Skeletal muscle cell (primary cell): ENCODE data around the gene AFF4.
"Not testable (repeated sequence)": the region's sequence is repeated elsewhere in the genome, so short reads cannot be mapped to it uniquely, and the experiment has no call there.

Source experiments
- DNase-seq: peaks from one replicate; pipeline ENCODE4 v3.0.0-alpha.2; 2010; ENCODE audit warnings: low read depth
- H3K4me3 ChIP-seq: 2 replicates; pipeline ENCODE4 v1.5.1; 2011; ENCODE audit warnings: low read depth, mild to moderate bottlenecking, control low read depth, low read length, moderate library complexity

AFF4 gene

DNA sequence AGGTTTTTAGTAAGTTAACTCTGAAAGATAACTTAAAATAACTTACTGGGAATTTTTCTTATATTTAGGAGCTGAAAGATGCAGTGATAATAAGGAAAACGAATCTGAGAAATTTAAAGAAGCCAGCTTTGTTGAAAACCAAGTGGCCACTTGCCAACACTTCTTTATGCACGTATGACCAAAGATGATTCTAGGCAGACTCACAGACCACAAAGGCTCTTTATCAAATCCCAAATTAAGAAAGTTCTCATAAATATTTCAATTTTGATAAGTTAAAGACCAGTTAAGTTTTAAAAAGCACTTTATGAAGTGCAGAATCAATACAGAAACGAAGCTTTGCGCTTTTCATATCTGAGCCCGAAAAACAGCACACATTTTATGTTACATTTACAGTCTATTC is 1.5 kb downstream of the AFF4 start:
- DNase-seq: no peak

GRCh38 chr5:132961123-132961815 is 2.2 kb downstream of the AFF4 start:
- H3K4me3 ChIP-seq: peak overlapping the region; percentile 87
- DNase-seq: not testable (repeated sequence)

More for the DNA sequence above, 1.5 kb downstream of the AFF4 start:
- H3K4me3 ChIP-seq: peak overlapping the region; percentile 87

- not testable (repeated sequence) for H3K4me3 ChIP-seq, DNase-seq
These were observed 7.2 kb downstream of the AFF4 start for GRCh38 chr5:132956166-132956799.

DNA sequence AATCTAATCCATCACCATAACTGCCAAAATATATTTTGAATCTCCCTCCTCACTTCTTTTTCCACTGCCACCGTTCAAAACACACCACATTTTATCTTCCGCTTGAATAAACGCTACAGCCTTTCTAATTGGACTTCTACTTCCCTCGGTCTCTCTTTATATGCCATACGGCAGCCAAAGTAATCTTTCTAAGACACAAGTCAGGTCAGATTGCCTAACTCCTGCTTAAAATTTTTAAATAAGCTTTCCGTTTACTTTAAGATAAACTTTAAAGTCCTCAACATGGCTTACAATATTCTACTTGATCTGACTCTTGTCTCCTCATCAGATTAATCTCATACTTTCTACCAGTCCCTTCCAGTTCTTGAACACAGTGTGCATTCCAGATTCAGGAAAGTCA is 9.7 kb downstream of the AFF4 start:
- no peak overlapping the region for H3K4me3 ChIP-seq
- DNase-seq: no peak

DNA sequence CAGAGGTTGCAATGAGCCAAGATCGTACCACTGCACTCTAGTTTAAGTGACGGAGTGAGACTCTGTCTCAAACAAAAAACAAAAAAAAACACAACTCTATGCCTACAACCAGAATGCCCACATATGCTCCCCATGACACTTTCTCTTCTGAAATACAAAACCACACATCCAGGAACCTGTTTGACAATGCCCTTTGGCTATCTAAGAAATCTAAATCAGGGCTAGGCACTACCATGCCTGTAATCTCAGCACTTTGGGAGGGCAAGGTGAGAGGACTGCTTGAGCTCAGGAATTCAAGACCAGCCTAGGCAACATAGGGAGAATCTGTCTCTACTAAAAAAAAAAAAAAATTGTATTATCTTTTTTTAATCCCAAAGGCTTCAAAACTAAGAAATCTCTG is 10.6 kb downstream of the AFF4 start:
- DNase-seq: no peak
- H3K4me3 ChIP-seq: no peak overlapping the region

DNA sequence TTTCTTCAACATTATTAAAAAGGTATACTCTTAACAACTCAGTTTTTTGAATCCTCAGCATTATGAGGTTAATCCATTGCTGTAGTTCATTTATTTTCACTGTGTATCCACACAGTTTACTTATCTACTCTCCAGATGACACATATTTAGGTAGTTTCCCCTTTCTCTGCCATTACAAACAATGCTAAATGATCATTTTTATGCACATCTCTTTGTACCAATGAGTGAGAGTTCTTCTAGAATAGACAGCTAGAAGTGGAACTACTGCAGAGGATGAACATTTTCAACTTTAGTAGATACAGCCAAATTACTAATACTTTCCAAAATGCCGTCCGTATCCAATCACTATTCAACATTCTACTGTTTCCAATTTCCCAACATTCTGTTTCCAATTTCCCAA is 11.5 kb downstream of the AFF4 start:
- H3K4me3 ChIP-seq: no peak overlapping the region
- no peak for DNase-seq

DNA sequence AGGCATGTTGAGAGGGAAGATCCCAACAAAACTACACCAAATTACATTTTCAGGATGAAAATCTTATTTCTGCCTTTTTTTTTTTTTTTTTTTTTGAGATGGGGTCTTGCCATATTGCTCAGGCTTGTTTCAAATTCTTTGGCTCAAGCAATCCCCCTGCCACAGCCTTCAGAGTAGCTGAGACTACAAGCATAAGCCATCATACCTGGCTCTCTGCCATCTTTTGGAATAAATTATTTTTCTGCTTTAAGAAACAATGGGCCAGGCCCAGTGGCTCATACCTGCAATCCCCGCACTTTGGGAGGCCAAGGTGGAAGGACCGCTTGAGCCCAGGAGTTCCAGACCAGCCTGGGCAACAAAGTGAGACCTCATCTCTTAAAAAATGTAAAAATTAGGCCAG is 14.3 kb downstream of the AFF4 start:
- no peak overlapping the region for H3K4me3 ChIP-seq
- no peak for DNase-seq

- no peak for DNase-seq
- no peak overlapping the region for H3K4me3 ChIP-seq
These were observed 15.8 kb downstream of the AFF4 start for GRCh38 chr5:132947671-132948070.

DNA sequence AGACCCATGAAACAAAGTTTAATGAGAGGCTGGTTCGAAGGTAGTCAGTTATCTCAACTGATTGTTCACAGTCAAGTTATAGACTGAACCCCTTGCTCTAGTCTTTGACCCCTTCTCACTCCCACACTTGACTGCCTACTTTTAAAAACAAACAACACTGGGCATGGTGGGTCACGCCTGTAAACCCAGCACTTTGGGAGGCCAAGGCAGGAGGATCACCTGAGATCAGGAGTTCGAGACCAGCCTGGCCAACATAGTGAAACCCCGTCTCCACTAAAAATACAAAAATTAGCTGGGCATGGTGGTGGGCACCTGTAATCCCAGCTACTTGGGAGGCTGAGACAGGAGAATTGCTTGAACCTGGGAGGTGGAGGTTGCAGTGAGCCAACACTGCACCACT is 18.1 kb downstream of the AFF4 start:
- H3K4me3 ChIP-seq: not testable (repeated sequence)

DNA sequence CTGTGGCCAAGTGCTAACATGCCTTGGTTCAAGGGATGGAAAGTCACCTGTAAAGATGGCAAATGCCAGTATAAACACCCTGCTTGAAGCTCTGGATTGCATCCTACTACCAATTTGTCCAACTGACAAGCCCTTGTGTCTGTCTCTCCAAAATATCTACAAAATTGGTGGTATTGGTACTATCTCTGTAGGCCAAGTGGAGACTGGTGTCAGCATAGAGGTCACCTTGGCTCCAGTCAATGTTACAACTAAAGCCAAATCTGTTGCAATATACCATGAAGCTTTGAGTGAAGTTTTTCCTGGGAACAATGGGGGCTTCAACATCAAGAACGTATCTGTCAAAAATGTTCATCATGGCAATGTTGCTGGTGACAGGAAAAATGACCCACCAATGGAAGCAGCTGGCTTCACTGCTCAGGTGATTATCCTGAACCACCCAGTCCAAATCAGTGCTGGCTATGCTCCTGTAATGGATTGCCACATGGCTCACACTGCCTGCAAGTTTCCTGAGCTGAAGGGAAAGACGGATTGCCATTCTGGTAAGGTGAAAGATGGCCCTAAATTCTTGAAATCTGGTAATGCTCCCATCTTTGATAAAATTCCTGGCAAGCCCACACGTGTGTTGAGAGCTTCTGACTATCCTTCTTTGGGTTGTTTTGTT is 19.9 kb downstream of the AFF4 start:
- no peak for DNase-seq
- H3K4me3 ChIP-seq: no peak overlapping the region

More for the DNA sequence above, 18.1 kb downstream of the AFF4 start:
- not testable (repeated sequence) for DNase-seq

DNA sequence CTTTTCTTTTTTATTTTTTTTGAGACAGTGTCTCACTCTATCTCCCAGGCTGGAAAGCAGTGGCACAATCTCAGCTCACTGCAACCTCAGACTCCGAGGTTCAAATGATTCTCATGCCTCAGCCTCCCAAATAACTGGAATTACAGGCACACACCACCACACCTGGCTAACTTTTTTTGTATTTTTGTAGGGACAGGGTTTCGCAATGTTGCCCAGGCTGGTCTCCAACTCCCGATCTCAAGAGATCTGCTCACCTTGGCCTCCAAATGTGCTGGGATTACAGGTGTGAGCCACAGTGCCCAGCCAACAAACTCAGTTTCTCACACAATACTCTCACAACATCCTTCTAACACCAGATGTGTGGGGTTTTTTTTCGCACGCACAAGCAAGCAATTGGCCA is 22.1 kb downstream of the AFF4 start:
- no peak for DNase-seq
- no peak overlapping the region for H3K4me3 ChIP-seq

DNA sequence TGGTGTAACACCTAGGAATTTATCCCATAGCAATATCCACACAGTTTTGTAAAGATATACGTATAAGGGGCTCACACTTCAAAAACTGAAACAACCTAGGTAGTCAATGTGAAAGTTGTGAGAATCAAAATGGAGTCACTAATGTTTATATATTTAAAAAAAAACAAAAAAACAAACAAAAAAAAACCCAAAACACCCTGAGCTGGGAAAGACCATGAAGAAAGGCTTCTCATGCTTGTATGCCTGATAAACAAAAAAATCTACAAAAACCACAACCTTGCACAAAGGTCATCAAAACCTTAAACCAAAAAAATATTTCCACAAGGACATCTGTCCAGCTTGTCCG is 35.4 kb downstream of the AFF4 start:
- DNase-seq: no peak
- H3K4me3 ChIP-seq: no peak overlapping the region

DNA sequence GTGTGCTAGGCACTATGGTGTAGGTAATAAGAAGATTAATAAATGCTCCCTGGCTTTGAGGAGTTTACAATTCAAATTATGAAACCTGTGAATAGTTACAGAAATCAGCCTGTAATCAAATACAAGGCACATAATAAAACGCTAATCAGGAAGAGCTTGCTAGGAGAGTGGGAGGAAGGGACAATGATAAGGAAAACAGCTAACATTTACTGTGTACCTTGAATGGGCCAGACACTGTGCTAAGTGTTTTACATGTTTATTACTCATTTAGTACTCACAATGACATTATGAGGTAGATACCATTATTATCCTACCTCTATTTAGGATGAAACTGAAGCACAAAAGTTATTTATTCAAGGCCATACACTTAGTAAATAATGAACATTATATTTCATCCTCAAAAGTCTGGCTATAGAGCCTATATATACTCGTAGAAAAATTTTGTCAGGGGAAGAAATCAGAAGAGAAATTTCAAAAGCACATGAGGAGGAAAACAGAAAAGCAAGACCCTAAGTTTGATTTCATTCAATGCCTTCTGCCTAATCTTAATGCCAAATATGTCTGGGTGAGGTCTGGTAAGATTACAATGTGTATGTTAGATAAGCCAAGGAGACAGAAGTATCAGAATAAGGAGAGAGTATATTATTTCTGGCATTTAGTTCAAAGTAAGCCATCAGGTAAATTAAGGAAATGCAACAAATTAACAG is 35.9 kb downstream of the AFF4 start:
- H3K4me3 ChIP-seq: no peak overlapping the region
- no peak for DNase-seq

DNA sequence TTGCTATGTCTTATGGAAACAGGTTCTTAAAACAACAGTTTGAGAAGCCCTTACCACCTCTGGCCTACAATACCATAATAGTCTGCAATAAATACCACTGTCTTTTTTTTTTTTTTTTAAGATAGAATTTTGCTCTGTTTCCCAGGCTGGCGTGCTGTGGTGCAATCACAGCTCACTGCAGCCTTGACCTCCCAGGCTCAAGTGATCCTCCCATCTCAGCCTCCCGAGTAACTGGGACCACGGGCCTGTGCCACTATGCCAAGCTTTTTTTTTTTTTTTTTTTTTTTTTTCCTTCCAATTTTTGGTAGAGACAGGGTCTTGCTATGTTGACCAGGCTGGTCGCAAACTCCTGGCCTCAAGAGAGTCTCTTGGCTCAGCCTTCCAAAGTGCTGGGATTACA is 37.0 kb downstream of the AFF4 start:
- H3K4me3 ChIP-seq: no peak overlapping the region
- DNase-seq: no peak

- no peak for DNase-seq
- H3K4me3 ChIP-seq: no peak overlapping the region
These were observed 47.3 kb downstream of the AFF4 start for GRCh38 chr5:132916086-132916485.

GRCh38 chr5:132915681-132916080 is 47.8 kb downstream of the AFF4 start:
- DNase-seq: no peak
- H3K4me3 ChIP-seq: no peak overlapping the region

DNA sequence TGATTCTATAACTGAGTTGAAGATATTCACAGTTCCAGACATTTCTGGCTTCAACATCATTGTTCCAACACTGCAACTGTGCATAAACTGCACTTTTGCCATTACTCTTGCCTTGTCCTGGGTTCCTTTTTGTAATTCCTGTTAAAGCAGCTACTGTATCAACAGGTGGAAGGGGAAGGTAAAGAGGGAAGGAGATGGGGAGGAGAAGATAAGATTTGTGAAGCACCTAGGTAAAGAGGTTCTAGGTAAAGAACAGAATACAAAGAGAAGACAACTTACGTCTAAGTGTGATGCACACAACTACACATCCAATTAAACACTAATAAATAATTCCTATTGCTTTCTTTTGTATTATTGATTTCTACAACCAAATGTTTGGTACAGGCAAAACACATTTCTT is 53.7 kb downstream of the AFF4 start:
- H3K4me3 ChIP-seq: no peak overlapping the region
- DNase-seq: no peak

- no peak for DNase-seq
- H3K4me3 ChIP-seq: no peak overlapping the region
These were observed 56.3 kb downstream of the AFF4 start for GRCh38 chr5:132907161-132907560.

DNA sequence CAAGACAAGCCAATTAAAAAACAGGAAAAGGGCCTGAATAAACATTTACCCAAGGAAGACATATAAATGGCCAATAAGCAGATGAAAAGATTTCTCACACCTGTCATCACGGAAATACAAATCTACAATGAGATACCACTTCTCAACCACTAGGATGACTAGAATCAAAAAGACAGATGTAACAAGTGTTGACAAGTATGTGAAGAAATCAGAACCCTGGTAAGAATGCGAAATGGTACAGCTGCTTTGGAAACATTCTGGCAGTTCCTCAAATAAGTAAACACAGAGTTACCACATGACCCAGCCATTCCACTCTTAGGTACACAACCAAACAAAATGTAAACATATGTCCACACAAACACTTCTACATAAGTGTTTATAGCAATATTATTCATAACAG is 57.5 kb downstream of the AFF4 start:
- DNase-seq: peak; percentile 9
- no peak overlapping the region for H3K4me3 ChIP-seq

DNA sequence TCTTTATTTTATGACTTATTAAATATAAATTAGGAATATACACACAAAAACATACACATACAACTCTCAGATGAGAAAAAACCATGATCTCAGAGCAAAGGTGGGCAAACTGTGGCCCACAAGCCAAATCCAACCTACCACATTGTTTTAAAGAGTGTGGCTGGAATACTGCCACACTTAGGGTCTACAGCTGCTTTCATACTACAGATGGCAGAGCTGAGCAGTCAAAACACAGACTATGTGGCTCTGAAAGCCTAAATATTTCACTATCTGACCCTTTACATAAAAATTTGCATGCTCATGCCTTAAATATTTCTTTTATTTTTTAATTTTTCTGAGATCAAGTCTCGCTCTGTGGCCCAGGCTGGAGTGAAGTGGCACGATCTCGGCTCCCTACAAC is 61.7 kb downstream of the AFF4 start:
- DNase-seq: no peak
- H3K4me3 ChIP-seq: no peak overlapping the region
